Natural killer cell (primary cell): ENCODE results near the gene PRPSAP2. TPM values are rescaled to one million over a fixed set of nuclear protein-coding genes. Genes with fewer than 3 reads are reported as not detected.

ENCODE experiments used
- ATAC-seq, 3 donors: fragments of 150-1000 bp in 2 of 3; fragments of 200-7000 bp in 1 of 3; cut with Tn5 transposase; 1 replicate in 1 of 3; 2 replicates in 2 of 3; pipeline ENCODE4 v1.10.0; 2021; ENCODE audit warnings: mild to moderate bottlenecking in 2 of 3, moderate library complexity in 2 of 3
- DNase-seq, 2 donors: peaks; one replicate each; pipeline versions ENCODE4 v3.0.0 to v3.0.0-alpha.2; 2013 to 2021; ENCODE audit warnings: mixed read lengths in 1 of 2
- H3K27ac ChIP-seq: one replicate; pipeline ENCODE4 v1.5.1; 2013; ENCODE audit warnings: mild to moderate bottlenecking, low read length
- H3K27me3 ChIP-seq: one replicate; pipeline ENCODE4 v1.6.1; 2013; ENCODE audit warnings: low read length; ENCODE audit not compliant: control insufficient read depth, insufficient read depth
- H3K36me3 ChIP-seq: one replicate; pipeline ENCODE4 v1.6.1; 2013; ENCODE audit warnings: low read length; ENCODE audit not compliant: control insufficient read depth, insufficient read depth
- H3K4me1 ChIP-seq: one replicate; pipeline ENCODE4 v1.6.1; 2013; ENCODE audit warnings: low read length; ENCODE audit not compliant: control insufficient read depth, insufficient read depth
- H3K4me3 ChIP-seq: one replicate; pipeline ENCODE4 v1.5.1; 2013; ENCODE audit warnings: low read length
- H3K9me3 ChIP-seq: one replicate; pipeline ENCODE4 v1.6.1; 2013; ENCODE audit warnings: low read length; ENCODE audit not compliant: control insufficient read depth, insufficient read depth
- H3K27ac Mint-ChIP-seq, 2 donors: one replicate each; pipeline ENCODE4 v1.8.0; 2022; ENCODE audit warnings: mild to moderate bottlenecking in 2 of 2, mixed read lengths in 2 of 2, moderate library complexity in 1 of 2
- H3K27me3 Mint-ChIP-seq, 2 donors: one replicate each; pipeline ENCODE4 v1.8.0; 2022; ENCODE audit warnings: low read depth in 2 of 2, mixed read lengths in 2 of 2
- H3K36me3 Mint-ChIP-seq: one replicate; pipeline ENCODE4 v1.8.0; 2022; ENCODE audit warnings: mixed read lengths
- H3K4me1 Mint-ChIP-seq, 2 donors: one replicate each; pipeline ENCODE4 v1.8.0; 2022; ENCODE audit warnings: mixed read lengths in 2 of 2
- H3K4me3 Mint-ChIP-seq: one replicate; pipeline ENCODE4 v1.8.0; 2022; ENCODE audit warnings: mild to moderate bottlenecking, moderate library complexity, mixed read lengths
- H3K9me3 Mint-ChIP-seq, 2 donors: one replicate each; pipeline ENCODE4 v1.8.0; 2022; ENCODE audit warnings: mixed read lengths in 2 of 2
- CTCF ChIP-seq: fragments of 200-600 bp; IDR thresholded peaks from one replicate; pipeline ENCODE4 v1.8.0; 2022; ENCODE audit warnings: antibody characterized with exemption
- WGBS: methylation state at CpG from one replicate; pipeline ENCODE4 v1.1.7; 2013; ENCODE audit warnings: missing lambda C conversion rate; ENCODE audit not compliant: insufficient coverage; 5-methylcytosine and 5-hydroxymethylcytosine counted together
- intact Hi-C: fragments of 100-400 bp; cut with micrococcal nuclease; formaldehyde crosslinking; loops from one replicate; pipeline ENCODE4 v1.14.2; 2022
- total RNA-seq, 4 donors: library from RNA; stranded (reverse); fragments of 120-200 nt in 1 of 4; gene quantifications; one replicate each; pipeline versions ENCODE4 v1.2.3 to v1.2.4, GENCODE V29; 2013 to 2022

PRPSAP2 gene
- total RNA-seq, 3 donors from 2014 or later (not counting 1 experiment from before 2014, with no cell fraction given), result 33.4 to 48.2 (median 33.8) TPM

DNA sequence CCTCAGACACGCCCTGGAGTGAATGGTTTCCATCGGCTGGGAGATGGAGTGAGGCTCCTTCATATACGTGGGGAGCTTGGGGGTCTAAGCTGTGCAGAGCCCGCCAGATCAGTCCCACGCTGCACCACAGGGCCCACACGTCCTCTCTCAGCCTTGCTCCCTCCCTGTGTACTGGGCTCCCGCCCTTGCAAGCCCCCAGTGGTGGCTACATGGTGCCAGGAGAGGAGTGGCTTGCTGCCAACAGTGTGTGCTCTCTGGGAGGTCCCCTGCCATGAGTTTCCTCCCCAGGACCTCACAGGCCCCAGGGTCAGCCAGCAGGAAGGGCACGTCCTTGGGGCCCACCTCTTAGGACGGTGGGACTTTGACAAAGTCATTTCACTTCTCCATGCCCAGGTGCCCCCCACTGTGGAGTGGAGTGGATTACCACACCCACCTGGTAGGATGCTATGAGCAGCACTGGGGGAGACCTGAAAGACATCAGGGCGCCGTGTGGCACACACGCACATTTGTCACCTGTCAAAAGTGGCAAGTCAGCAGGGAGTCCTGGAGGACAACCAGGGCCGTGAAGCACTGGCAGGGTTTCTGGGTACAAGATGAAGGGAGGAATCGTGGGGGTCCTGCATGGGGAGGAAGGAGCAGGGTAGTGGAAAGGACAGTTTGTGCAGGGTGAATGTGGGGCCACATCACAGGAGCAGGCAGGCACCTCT lies 107.8 kb downstream of the PRPSAP2 start:
- intact Hi-C loops, result no loop called here
- Histone ChIP-seq H3K4me1 (peaks cover 11% of the 10 kb centered on the region), H3K4me3 (no peak overlapping the region), H3K27ac (no peak overlapping the region), H3K9me3 (no peaks in the 10 kb centered on the region), H3K36me3 (no peaks in the 10 kb centered on the region), H3K27me3 (no peaks in the 10 kb centered on the region)
- WGBS, result 69% methylated on average over 14 of the region's 14 CpGs
- ATAC-seq (no peak), DNase-seq (no peak)
- no peaks in the 10 kb centered on the region for H3K36me3 Mint-ChIP-seq
- no peak overlapping the region for H3K4me3 Mint-ChIP-seq
- H3K4me1 Mint-ChIP-seq, result peaks cover 2 to 8% of the 10 kb centered on the region in 2 donors
- H3K27me3 Mint-ChIP-seq, result peaks cover 0 to 9% of the 10 kb centered on the region in 2 donors
- H3K27ac Mint-ChIP-seq, result no peak overlapping the region
- H3K9me3 Mint-ChIP-seq, result no peaks in the 10 kb centered on the region
- no peak for TF ChIP-seq CTCF

- Mint-ChIP-seq H3K27ac (no peak overlapping the region), H3K27me3 (peaks cover 0 to 5% of the 10 kb centered on the region in 2 donors), H3K36me3 (no peaks in the 10 kb centered on the region), H3K9me3 (no peaks in the 10 kb centered on the region), H3K4me1 (peaks cover 0 to 5% of the 10 kb centered on the region in 2 donors), H3K4me3 (no peak overlapping the region)
- TF ChIP-seq CTCF, result no peak
- H3K4me3 ChIP-seq, result no peak overlapping the region
- no peaks in the 10 kb centered on the region for H3K9me3 ChIP-seq
- ATAC-seq, result no peak
- no peaks in the 10 kb centered on the region for H3K27me3 ChIP-seq
- peaks cover 4% of the 10 kb centered on the region for H3K4me1 ChIP-seq
- H3K36me3 ChIP-seq, result no peaks in the 10 kb centered on the region
- intact Hi-C loops, result no loop called here
- WGBS, result 67% methylated on average over 19 of the region's 19 CpGs
- H3K27ac ChIP-seq, result no peak overlapping the region
- DNase-seq, result no peak
These were observed 109.1 kb downstream of the PRPSAP2 start for GRCh38 chr17:18966831-18967624.

- WGBS, result 65% methylated on average over 4 of the region's 4 CpGs
- intact Hi-C loops, result no loop called here
- peaks cover 0 to 5% of the 10 kb centered on the region in 2 donors for H3K4me1 Mint-ChIP-seq
- peaks cover 0 to 3% of the 10 kb centered on the region in 2 donors for H3K27me3 Mint-ChIP-seq
- Histone ChIP-seq H3K4me3 (no peak overlapping the region), H3K4me1 (peaks cover 4% of the 10 kb centered on the region), H3K27me3 (no peaks in the 10 kb centered on the region), H3K27ac (no peak overlapping the region), H3K36me3 (no peaks in the 10 kb centered on the region), H3K9me3 (no peaks in the 10 kb centered on the region)
- no peak overlapping the region for H3K27ac Mint-ChIP-seq
- TF ChIP-seq CTCF, result no peak
- no peak for DNase-seq
- no peaks in the 10 kb centered on the region for H3K9me3 Mint-ChIP-seq
- ATAC-seq, result no peak
- H3K4me3 Mint-ChIP-seq, result no peak overlapping the region
- no peaks in the 10 kb centered on the region for H3K36me3 Mint-ChIP-seq
These were observed 110.0 kb downstream of the PRPSAP2 start for GRCh38 chr17:18967916-18968315.
